Stimulated activated CD4-positive, alpha-beta T cell treated with anti-CD3 and anti-CD28 coated beads, Interleukin-1b, Interleukin-23, amount 100 ng/mL, for 1 hour (primary cell): ENCODE measurements around the gene MELTF.

Experiments
- DNase-seq, 2 donors: peaks; one replicate each; pipeline ENCODE4 v3.0.0-alpha.2; 2020; ENCODE audit warnings: low read depth in 2 of 2

Gene MELTF

GRCh38 chr3:196994056-196994455 lies 35.6 kb downstream of the MELTF start:
- no peak for DNase-seq

- DNase-seq = no peak
Measured at GRCh38 chr3:196992461-196993065, 37.1 kb downstream of the MELTF start.

- DNase-seq = no peak
Measured at GRCh38 chr3:196991581-196992460, 37.8 kb downstream of the MELTF start.

- DNase-seq = no peak
Measured at GRCh38 chr3:196990601-196991007, 39.0 kb downstream of the MELTF start.

GRCh38 chr3:196989721-196990262 lies 39.8 kb downstream of the MELTF start:
- DNase-seq = no peak

GRCh38 chr3:196988241-196989029 lies 41.2 kb downstream of the MELTF start:
- DNase-seq = no peak

- no peak for DNase-seq
Measured at GRCh38 chr3:196987022-196987421, 42.6 kb downstream of the MELTF start.

- DNase-seq = no peak
Measured at GRCh38 chr3:196985954-196986885, 43.4 kb downstream of the MELTF start.

GRCh38 chr3:196985298-196985697 lies 44.3 kb downstream of the MELTF start:
- no peak for DNase-seq

GRCh38 chr3:196983186-196983585 lies 46.4 kb downstream of the MELTF start:
- DNase-seq = no peak

GRCh38 chr3:196981657-196982056 lies 48.0 kb downstream of the MELTF start:
- DNase-seq = no peak

- no peak for DNase-seq
Measured at GRCh38 chr3:196979545-196979944, 50.1 kb downstream of the MELTF start.

GRCh38 chr3:196976941-196977340 lies 52.7 kb downstream of the MELTF start:
- no peak for DNase-seq

- no peak for DNase-seq
Measured at GRCh38 chr3:196975349-196975748, 54.3 kb downstream of the MELTF start.

GRCh38 chr3:196974661-196975060 lies 55.0 kb downstream of the MELTF start:
- DNase-seq = no peak

- no peak for DNase-seq
Measured at GRCh38 chr3:196971094-196971698, 58.4 kb downstream of the MELTF start.

- DNase-seq = no peak
Measured at GRCh38 chr3:196970547-196971093, 59.0 kb downstream of the MELTF start.

- DNase-seq = peak; percentile 29 to 48
Measured at GRCh38 chr3:196969660-196970546, 59.7 kb downstream of the MELTF start.

- DNase-seq = no peak
Measured at GRCh38 chr3:196969134-196969659, 60.4 kb downstream of the MELTF start.
